Parathyroid adenoma (tissue), 2 donors: ENCODE results near the gene C13orf46.

Experiments
- H2AFZ ChIP-seq: fragments of 300-600 bp; sonication (generic); one replicate; pipeline ENCODE4 v1.7.0; 2017; ENCODE audit warnings: antibody characterized with exemption, mild to moderate bottlenecking
- H3K27ac ChIP-seq: fragments of 300-600 bp; sonication (generic); one replicate; pipeline ENCODE4 v1.7.0; 2017
- H3K27me3 ChIP-seq: fragments of 300-600 bp; sonication (generic); one replicate; pipeline ENCODE4 v1.7.0; 2017; ENCODE audit warnings: low read length; ENCODE audit not compliant: control insufficient read depth, insufficient read depth
- H3K36me3 ChIP-seq: fragments of 300-600 bp; sonication (generic); one replicate; pipeline ENCODE4 v1.7.0; 2017; ENCODE audit warnings: low read length; ENCODE audit not compliant: control insufficient read depth, insufficient read depth
- H3K4me1 ChIP-seq: fragments of 300-600 bp; sonication (generic); one replicate; pipeline ENCODE4 v1.7.0; 2017; ENCODE audit warnings: control low read depth
- H3K4me2 ChIP-seq: fragments of 300-600 bp; sonication (generic); one replicate; pipeline ENCODE4 v1.7.0; 2017; ENCODE audit warnings: low read length
- H3K4me3 ChIP-seq: fragments of 300-600 bp; sonication (generic); one replicate; pipeline ENCODE4 v1.7.0; 2017; ENCODE audit warnings: low read depth, low read length
- H3K79me2 ChIP-seq: fragments of 300-600 bp; sonication (generic); one replicate; pipeline ENCODE4 v1.7.0; 2017; ENCODE audit warnings: control low read depth
- H3K9ac ChIP-seq: fragments of 300-600 bp; sonication (generic); one replicate; pipeline ENCODE4 v1.7.0; 2017; ENCODE audit warnings: mild to moderate bottlenecking
- H3K9me3 ChIP-seq: fragments of 300-600 bp; sonication (generic); one replicate; pipeline ENCODE4 v1.7.0; 2017; ENCODE audit warnings: low read length; ENCODE audit not compliant: control insufficient read depth
- CTCF ChIP-seq: fragments of 300-600 bp; sonication (generic); IDR thresholded peaks from one replicate; pipeline ENCODE4 v1.7.0; 2017; ENCODE audit warnings: antibody characterized with exemption, mild to moderate bottlenecking
- donor health status: primary hyperparathyroidism.

The C13orf46 gene

GRCh38 chr13:114013952-114014629, 40.2 kb upstream of the C13orf46 start:
- H3K36me3 ChIP-seq = no peaks in the 10 kb centered on the region
- H3K4me2 ChIP-seq = no peak overlapping the region
- no peak overlapping the region for H3K4me3 ChIP-seq
- H3K27ac ChIP-seq = no peak overlapping the region
- H3K4me1 ChIP-seq = no peaks in the 10 kb centered on the region
- no peak overlapping the region for H2AFZ ChIP-seq
- no peaks in the 10 kb centered on the region for H3K9me3 ChIP-seq
- H3K9ac ChIP-seq = no peak overlapping the region
- no peaks in the 10 kb centered on the region for H3K27me3 ChIP-seq
- H3K79me2 ChIP-seq = no peaks in the 10 kb centered on the region
- TF ChIP-seq CTCF = no peak

- no peaks in the 10 kb centered on the region for H3K79me2 ChIP-seq
- no peak overlapping the region for H3K9ac ChIP-seq
- no peak for TF ChIP-seq CTCF
- no peaks in the 10 kb centered on the region for H3K27me3 ChIP-seq
- H3K9me3 ChIP-seq = no peaks in the 10 kb centered on the region
- no peak overlapping the region for H3K27ac ChIP-seq
- no peak overlapping the region for H3K4me2 ChIP-seq
- no peaks in the 10 kb centered on the region for H3K4me1 ChIP-seq
- H3K4me3 ChIP-seq = no peak overlapping the region
- H2AFZ ChIP-seq = no peak overlapping the region
- no peaks in the 10 kb centered on the region for H3K36me3 ChIP-seq
Observed at GRCh38 chr13:114013336-114013735, 39.5 kb upstream of the C13orf46 start.

GRCh38 chr13:114012921-114013320, 39.0 kb upstream of the C13orf46 start:
- no peak for TF ChIP-seq CTCF
- Histone ChIP-seq H3K27ac (no peak overlapping the region), H3K9me3 (no peaks in the 10 kb centered on the region), H3K4me1 (no peaks in the 10 kb centered on the region), H3K4me2 (no peak overlapping the region), H3K79me2 (no peaks in the 10 kb centered on the region), H2AFZ (no peak overlapping the region), H3K36me3 (no peaks in the 10 kb centered on the region), H3K9ac (no peak overlapping the region), H3K27me3 (no peaks in the 10 kb centered on the region), H3K4me3 (no peak overlapping the region)

GRCh38 chr13:114012141-114012540, 38.3 kb upstream of the C13orf46 start:
- Histone ChIP-seq H3K4me1 (no peaks in the 10 kb centered on the region), H3K4me2 (no peak overlapping the region), H3K27me3 (no peaks in the 10 kb centered on the region), H3K36me3 (no peaks in the 10 kb centered on the region), H3K9me3 (no peaks in the 10 kb centered on the region), H2AFZ (no peak overlapping the region), H3K4me3 (no peak overlapping the region), H3K9ac (no peak overlapping the region), H3K79me2 (no peaks in the 10 kb centered on the region), H3K27ac (no peak overlapping the region)
- TF ChIP-seq CTCF = no peak

GRCh38 chr13:114011226-114011625, 37.4 kb upstream of the C13orf46 start:
- H3K4me1 ChIP-seq = no peaks in the 10 kb centered on the region
- no peaks in the 10 kb centered on the region for H3K27me3 ChIP-seq
- no peak overlapping the region for H3K9ac ChIP-seq
- H3K79me2 ChIP-seq = no peaks in the 10 kb centered on the region
- H3K36me3 ChIP-seq = no peaks in the 10 kb centered on the region
- no peak overlapping the region for H3K4me3 ChIP-seq
- no peak overlapping the region for H2AFZ ChIP-seq
- H3K4me2 ChIP-seq = no peak overlapping the region
- no peak for TF ChIP-seq CTCF
- H3K27ac ChIP-seq = no peak overlapping the region
- H3K9me3 ChIP-seq = no peaks in the 10 kb centered on the region
